NCI-H2227 (cell line): ENCODE results near the gene MRPL12.

Experiments
- DNase-seq: peaks from one replicate; lab custom pipeline; 2025; ENCODE audit not compliant: unreplicated experiment; lab: John Stamatoyannopoulos, UW

MRPL12 gene

DNA sequence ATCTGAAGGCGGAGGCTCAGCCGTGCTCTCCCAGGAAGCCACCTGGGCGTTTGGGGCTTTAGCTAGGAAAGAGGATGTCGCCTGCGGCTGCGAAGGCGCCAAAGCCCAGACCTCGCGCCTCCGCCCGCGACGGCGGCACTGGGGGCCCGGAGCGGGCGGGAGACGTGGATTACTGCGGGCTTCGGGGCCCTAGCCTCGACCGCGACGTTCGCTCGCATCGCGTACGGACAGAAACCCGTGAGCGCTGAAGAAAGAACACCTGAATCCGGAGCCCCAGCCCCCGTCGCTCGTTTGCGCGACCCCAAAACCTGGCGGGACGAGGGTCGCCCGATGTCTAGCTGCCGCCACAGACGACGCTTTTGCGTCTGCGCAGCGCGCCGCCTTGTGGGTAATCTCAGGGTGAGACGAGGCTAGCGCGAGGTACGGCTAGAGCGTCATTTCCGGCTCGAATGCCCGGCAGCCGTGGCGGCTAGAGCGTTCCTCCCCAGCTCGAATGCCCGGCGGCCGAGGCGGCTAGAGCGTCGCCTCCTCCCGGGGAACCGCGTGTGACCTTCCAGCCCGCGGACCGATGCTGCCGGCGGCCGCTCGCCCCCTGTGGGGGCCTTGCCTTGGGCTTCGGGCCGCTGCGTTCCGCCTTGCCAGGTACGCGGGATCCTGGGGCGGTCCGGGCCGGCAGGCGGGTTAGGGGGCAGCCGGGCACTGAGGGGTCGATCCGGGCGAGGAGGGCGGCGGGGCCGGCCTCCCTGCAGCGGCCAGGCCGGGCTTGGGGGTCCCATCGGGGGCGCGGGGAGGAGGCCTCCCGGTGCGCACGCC is at the start of gene MRPL12:
Gene MRPL12 (plus strand): TSS at position 434 of the 813 bp plus-strand sequence. CDS start 135 bp downstream, at position 569.
- DNase-seq: peak; percentile 98

DNA sequence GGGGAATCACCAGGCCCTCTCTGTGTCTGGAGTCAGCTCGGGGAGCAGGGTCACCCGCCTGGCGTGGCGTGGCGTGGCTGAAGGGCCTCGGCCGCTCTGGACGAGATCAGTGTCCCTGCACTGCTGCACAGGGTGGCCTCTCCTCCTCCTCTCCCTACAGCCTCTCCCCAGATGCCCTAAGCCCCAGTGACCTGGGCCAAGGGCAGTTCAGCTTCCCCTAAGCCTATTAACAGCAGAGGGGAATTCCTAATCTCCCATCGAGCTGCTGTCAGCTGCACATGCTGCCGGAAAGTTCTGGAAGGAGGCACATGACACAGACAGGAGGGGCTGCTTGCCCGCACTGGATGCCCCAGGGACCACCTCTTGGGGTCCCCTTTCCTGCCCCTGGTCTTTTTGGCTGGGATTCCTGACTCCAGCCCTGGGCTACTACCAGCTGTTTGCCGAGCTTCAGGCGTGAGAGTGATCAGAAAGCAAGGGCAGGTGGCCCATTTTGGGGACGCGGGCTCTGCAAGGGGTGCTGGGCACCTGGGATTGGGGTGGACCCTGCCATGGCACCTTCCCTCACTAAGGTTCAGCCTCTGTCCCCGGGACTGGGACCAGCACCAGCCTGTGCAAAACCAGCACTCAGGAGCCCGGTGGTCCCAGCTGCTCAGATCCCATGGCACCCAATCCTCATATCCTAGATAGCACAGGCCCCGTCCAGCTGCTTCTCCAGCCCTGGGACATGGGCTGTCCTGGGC is 47.6 kb upstream of the MRPL12 start:
- DNase-seq: no peak

DNA sequence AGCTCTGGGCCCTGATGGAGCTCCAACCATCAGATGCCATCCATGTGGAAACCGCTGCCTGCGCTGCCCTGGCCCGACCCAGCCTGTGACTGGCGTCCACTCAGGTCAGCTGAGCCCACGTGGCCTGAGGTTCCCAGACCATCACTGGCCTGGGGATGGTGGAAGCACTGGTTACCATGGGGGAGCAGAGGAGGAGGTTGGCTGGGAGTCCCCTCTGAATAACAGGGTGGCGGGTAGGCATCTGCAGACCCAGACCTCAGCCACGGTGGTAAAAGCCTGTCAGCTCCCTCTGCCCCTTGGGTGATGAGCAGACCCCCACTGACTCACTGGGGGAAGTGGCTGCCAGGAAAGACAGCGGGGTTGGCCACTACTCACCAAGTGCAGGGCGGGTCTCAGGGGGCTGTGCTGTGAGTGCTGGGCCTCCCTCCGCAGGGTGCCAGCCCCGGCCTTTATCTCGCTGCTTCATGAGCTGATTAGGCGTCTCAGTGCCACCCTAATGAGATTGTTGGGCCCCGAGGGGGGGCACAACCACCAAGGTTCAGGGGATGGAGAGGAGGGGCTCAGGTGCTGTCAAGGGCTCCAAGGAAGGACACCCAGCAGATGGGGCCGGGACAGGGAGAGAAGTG is 46.9 kb upstream of the MRPL12 start, which contains the start of gene PDE6G:
Gene PDE6G (minus strand): TSS at position 425 of the 626 bp plus-strand sequence. CDS start 3,237 bp downstream, outside the sequence.
- no peak for DNase-seq

DNA sequence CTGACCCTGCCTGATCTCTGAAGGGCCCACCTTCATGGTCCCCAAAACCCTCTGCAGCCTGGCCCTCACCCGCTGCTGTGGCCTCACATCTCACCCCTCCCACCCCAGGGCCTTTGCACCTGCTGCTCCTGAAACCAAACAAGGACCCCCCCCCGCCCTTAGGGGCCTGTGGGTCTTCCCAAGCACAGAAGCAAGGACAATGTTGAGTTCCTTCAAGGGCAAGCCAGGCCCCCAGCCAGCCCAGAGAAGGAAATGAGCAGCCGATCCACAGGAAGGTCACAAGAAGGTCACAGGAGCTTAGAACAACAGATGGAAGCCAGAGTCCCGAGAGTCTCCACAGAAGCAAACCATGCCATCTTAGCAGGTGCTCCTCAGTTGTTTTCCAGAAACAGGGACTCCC is 46.3 kb upstream of the MRPL12 start:
- no peak for DNase-seq

DNA sequence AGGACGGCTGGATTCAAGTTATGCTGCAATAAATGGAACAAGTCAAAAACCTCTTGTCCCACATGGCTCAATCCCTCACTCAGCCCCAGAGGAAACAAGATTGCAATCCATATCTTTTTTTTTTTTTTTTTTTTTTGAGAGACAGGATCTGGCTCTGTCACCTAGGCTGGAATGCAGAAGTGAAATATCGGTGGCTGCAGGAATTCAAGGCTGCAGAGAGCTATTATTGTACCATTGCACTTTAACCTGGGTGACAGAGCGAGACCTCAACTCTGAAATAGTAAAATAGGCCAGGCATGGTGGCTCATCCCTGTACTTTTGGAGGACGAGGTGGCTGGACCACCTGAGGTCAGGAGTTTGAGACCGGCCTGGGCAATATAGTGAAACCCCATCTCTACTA is 44.1 kb upstream of the MRPL12 start:
- DNase-seq: no peak

DNA sequence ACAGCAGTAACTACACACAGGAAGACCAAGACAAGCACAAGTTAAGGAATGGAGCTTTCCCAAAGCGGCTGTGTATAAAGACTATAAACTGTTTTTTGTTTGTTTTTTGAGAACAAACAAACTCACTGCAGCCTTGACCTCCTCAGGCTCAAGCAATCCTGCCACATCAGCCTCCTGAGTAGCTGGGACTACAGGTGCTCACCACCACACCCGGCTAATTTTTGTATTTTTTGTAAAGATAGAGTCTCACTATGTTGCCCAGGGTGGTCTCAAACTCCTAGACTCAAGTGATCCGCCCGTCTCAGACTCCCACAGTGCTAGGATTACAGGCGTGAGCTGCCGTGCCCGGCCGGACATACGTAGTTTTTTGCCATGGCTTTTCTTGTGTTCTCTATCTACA is 42.7 kb upstream of the MRPL12 start:
- no peak for DNase-seq

DNA sequence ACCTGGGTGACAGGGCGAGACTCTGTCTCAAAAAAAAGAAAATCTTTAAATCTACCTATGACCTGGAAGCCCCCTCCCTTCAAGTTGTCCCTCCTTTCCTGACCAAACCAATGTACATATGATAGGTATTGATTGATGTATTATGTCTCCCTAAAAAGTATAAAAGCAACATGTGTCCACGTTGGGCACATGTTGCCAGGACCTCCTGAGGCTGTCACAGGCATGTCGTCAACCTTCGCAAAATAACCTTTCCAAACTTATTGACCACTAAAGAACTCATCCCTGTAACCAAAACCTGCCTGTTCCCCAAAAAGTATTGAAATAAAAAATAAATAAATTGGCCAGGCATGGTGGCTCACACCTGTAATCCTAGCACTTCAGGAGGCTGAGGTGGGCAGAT is 41.2 kb upstream of the MRPL12 start:
- DNase-seq: no peak

DNA sequence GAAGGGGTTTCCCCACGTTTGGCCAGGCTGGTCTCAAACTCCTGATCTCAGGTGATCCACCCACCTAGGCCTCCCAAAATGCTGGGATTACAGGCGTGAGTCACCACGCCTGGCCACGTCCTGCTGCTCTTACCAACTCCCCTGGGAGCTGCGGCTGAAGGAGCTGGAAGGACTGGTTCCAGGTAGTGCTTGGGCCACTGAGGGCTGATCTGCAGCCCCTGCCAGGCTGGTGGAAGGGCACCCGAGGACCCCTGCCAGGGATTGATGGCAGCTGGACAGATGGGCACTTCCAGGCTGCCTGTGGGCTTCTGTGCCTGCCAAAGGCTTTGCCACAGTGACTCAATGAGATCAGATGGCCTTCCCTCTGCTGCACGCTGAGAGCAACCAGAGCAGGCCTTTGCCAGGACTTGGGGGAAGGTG is 39.1 kb upstream of the MRPL12 start:
- DNase-seq: no peak

DNA sequence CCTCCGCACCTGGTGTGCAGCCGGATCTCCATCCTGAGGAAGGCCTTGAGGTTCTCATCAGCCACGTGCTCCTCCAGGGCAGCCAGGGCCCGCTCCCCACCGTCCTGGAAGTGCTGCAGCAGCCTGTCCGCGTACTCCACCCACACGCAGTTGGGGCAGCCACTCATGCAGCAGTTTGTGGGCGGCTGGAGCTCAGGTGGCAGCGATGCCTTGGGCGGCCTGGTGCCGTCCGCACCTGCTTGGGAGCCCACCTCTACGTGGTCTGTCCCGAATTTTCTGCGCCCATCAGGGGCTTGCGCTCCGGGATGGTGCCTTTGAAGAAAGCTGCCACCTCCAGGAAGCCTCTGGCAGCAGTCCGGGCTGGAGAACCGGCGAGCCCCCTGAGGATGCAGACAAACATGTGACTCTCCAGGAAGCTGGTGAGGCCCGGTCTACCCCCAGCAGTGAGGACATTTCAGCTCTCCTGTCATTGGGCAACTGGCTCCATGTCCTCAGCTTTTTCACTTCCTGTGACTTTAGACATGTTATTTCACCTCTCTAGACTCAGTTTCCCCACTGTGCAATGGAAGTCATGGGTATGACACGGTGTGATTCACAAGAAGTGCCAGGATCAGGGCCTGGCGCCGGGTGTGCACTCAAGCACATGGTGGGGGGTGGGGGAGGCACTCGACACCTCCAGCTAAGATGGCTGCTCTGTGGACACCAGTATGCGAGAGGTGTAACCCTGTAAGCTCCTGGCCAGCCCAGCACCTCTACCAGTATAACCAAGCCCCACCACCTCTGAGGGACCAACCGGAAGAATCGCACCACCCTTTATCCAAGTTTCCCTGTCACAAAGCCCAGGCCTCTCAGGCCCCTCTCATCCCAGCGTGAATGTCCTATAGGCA is 37.7 kb upstream of the MRPL12 start:
- DNase-seq: peak; percentile 69

DNA sequence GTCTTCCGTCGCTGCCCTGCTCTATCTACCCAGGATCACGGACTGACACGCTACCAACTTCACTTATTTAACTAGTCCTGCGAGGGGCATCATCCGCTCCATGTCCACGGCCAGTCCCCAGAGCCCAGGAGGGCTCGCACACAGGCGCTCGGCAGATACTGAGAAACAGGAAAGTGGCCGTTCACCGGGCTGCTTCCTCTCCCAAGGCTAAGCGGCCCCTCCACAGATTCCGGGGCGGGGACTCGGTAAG is 37.1 kb upstream of the MRPL12 start:
- DNase-seq: peak; percentile 84

DNA sequence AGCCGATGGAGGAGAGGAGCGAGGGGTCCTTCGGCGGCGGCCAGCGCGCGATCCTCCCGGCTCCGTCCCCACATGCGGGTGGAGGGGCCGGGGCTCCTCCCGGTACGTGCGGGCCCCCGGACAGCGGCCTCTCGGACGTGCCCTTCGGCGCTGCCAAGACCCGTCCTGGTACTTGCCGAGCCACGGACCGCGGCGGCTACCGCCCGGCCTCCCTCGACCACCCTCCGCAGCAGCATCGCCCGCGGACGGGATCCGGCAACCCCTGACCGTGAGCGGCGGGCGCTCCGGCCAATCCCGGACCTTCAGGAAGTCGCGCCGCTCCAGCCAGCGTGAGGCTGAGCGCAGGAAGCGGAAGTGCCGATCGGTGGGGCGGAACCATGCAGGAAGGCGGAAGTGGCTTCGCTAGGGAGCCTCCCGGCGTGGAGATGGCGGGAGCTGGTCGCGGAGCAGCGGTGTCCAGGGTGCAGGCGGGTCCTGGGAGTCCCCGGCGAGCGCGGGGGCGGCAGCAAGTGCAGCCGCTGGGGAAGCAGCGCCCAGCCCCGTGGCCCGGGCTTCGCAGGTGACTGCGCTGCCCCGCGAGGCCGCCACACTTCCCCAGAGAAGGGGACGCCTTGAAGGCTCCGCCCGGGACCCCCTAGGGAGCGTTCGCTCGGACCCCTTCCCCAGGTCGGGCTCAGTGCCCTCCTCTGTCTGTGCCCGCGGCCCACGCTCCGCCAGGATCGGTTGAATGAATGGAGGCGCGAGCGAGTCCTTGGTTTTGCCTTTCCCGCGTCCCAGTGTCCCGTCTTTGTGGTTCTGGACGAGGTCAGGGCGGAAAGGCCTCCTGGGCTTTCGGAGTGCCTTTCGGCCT is 36.6 kb upstream of the MRPL12 start, which contains the start of the genes CCDC137 and OXLD1:
Gene CCDC137 (plus strand): TSS at position 396 of the 850 bp plus-strand sequence. CDS start 30 bp downstream, at position 426.
Gene OXLD1 (minus strand): TSS at position 264 of the 850 bp plus-strand sequence. CDS start 28 bp downstream, at position 236.
- DNase-seq: peak; percentile 98

DNA sequence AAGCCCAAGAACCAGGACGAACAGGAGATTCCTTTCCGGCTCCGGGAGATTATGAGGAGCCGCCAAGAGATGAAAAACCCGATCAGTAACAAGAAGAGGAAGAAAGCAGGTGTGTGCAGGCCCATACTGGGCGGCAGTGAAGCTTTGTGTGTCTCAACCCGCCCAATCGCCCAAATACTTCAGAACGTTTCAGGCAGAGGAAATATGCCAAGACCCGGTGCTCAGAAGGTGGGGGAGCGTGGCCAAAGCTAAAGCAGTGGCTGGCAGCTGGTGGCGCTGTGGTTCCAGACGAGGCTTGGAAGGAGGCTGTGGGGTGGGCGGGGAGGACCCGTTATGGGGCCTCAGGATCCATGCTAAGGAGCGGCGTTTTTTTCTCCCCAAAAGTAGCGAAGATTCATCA is 35.4 kb upstream of the MRPL12 start:
- no peak for DNase-seq

DNA sequence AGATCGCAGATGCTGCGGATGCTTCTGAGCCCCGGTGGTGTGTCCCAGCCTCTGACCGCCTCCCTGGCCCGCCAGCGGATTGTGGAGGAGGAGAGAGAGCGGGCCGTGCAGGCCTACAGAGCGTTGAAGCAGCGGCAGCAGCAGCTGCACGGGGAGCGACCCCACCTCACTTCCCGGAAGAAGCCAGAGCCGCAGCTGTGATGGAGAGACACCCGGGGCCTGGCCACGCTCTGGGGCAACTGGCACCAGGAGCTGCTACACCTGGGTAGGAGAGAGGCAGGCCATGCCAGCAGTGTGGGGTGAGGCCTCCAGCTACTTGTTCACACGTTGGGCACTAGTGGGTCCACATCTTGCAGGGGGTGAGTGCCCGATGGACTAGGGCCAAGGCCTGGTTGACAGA is 30.7 kb upstream of the MRPL12 start:
- peak; percentile 21 for DNase-seq

DNA sequence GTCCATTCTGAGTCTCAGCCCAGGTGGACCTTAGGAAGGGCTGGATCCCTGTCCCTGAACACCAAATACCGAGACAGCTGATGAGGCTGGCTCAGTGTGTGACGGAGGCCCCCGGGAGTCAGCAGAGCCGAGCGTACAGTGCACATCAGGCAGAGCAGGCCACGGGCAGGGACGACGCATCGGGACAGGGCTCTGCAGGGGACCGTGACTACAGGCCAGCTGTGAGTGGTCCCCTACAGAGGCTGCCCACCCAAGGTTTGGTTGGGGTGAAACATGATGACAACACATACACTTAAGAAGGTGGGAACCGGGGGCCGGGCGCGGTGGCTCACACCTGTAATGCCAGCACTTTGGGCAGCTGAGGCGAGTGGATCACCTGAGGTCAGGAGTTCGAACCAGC is 30.2 kb upstream of the MRPL12 start:
- no peak for DNase-seq

DNA sequence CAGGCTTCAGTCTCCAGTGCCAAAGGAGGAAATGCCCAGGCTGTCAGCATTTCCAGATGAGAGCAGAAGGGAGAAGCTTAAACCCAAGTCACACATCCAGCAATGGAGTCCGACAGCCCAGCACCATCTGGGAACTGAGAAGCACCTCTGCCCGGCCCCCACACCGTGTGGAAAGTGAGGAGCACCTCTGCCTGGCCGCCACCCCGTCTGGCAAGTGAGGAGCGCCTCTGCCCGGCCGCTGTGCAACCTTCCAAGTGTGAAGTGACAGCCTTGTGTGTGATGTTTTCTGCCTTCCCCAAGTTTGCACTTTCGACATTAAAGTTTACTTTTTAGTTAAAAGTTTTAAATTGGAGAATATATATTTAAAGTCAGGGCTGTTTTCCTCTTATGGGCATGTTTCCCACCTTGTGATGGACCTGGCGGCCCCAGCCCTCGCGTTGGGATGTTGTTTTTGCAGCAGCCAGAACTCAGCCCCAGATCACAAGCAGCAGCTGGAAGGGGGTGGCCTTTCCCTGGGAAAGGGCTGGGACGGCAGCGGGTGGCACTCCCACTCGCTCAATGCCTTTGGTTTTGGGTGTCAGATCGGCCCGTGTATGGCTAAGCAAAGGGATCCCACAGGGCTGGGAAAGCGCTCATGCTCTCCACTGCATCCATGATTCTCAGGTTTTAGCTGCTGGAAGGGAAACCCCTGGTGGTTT is 29.5 kb upstream of the MRPL12 start:
- no peak for DNase-seq

DNA sequence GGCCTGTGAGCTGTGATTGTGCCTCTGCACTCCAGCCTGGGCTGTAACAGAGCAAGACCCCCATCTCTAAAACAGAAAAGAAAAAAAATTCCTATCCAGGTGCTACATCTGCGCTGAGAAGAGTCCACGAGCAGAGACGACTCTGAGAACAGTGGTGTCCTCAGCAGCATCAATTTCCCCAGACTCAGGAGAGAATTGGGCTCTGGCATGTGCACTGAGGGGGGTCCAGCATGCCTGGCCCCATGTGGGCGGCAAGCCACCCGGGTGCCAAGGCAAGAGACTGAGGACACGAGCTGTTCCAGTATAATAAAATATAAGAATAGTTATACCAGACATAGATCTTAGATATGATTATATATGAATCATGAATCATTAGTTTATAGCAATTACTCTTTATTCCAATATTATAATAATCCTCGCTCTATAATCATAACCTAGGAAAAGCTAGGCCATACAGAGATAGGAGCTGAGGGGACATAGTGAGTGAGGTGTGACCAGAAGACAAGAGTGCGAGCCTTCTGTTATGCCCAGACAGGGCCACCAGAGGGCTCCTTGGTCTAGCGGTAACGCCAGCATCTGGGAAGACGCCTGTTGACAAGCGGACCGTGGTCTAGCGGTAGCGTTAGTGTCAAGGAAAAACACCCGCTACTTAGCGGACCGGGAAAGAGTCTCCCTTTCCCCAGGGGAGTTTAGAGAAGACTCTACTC is 27.5 kb upstream of the MRPL12 start:
- DNase-seq: peak; percentile 50

DNA sequence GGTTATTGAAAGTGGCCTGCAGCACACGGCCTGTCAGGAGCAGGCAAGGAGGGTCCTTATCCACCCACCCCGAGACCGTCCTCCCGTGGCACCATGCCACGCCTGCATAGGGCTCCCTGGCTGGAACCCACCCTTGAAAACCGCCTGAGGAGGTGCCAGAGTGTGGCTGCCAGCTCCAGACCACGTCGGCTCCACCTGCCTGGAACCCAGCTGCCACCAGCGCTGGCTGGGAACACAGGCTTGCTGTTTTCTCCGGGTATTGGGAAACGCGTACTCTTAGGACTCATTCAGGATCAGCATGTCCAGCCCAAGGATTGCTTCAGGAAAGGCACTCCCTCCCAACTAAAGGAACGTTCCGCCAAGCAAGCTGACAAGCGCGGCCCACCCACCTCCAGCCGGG is 26.3 kb upstream of the MRPL12 start:
- no peak for DNase-seq

DNA sequence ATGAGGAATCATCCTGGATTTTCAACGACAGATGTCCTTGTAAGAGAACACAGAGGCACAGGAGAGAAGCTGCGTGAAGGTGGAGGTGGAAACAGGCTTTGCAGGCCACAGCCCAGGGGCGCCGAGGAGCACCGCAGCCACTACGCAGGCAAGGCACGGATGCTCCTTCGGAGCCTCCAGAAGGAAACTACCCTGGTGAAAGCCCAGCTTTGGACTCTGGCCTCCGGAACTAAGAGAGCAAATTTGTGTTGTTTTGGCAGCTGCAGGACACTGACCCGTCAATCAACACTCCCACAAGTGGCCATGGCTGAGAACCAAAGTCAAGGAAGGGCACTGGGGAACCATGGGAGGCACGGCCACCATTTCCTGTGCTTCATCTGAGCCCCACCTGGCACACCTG is 23.0 kb upstream of the MRPL12 start:
- DNase-seq: no peak

DNA sequence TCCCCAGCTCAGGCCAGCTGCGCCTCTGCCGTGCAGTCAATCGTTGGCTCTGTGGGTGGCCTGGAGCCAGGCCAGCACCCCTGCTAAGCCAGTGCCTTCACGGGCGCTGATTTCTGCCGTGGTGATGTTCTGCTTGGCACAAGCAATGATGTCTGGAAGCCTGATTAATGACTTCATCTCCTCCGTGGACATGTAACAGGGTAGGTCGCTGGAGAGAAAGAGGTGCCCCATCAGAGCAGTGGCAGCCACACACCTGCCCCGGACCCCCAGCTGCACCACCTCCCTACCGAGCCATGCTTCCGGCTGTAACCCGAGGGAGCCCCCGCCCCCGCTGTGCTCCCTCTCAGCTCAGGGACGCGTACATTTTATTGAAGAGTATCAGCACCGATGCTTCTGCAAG is 21.5 kb upstream of the MRPL12 start:
- DNase-seq: no peak
